ENCODE data around the gene S100A7A. TPM values are rescaled to one million over a fixed set of nuclear protein-coding genes. Genes with fewer than 3 reads are reported as not detected.

The S100A7A gene
- total RNA-seq, 1 experiment from 2014 or later: not detected

DNA sequence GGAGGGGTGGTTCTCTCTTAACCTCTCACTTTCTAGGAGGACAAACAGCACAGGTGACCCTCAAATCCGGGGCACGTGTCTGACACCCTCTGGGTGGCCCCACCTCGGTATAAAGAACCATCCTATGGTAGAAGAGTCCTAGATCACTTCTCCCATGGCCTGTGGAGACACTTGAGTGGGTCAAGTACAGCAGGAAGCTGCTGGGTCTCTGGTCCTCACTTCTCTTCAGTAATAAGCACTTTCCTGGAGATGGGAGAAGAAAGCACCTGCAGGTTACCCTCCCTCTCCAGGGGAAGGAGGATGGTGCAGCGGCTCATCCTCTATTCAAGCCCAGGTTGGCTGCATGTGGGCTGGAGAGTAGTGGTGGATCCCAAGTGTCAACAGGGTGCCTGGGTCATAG, 27.2 kb downstream of the S100A7A start:
- ChIA-PET POLR2A (interaction anchor here (0.7 kb wide), 1 partner anchor 45 kb away, joined by 5 read pairs; no protein-coding TSS in a partner anchor), CTCF (no interaction called here)
- Histone ChIP-seq H3K4me1 (ENCODE audit: control insufficient read depth, insufficient read depth, low read length) (peaks cover 5% of the 10 kb centered on the region; the same call in 1 of the 2 replicates), H3K9me3 (ENCODE audit: control insufficient read depth, insufficient read depth, low read depth, low read length) (no peaks in the 10 kb centered on the region), H3K4me3 (ENCODE audit: low read depth in 2 of 2, low read length in 2 of 2) (no peak overlapping the region), H3K27ac (ENCODE audit: low read length) (no peak overlapping the region), H3K27me3 (ENCODE audit: control insufficient read depth, insufficient read depth, low read length) (no peaks in the 10 kb centered on the region), H3K36me3 (ENCODE audit: control insufficient read depth, insufficient read depth, low read length) (no peaks in the 10 kb centered on the region)
- intact Hi-C loops (cut with micrococcal nuclease; ENCODE audit: unreplicated experiment): no loop called here
- in situ Hi-C loops (cut with HindIII; ENCODE audit: low pct_unique_long_range_greater_than_20kb, low sequenced_read_pairs): no loop called here
- ATAC-seq (no peak), DNase-seq (ENCODE audit: low read depth, low spot score) (no peak)
- TF ChIP-seq TCF7L2 (IDR thresholded peaks at IDR 0.05; ENCODE audit: low read depth, low read length) (no peak), POLR2AphosphoS5 (IDR thresholded peaks at IDR 0.05; ENCODE audit: low read depth, low read length) (no peak), SIN3A (IDR thresholded peaks at IDR 0.05; ENCODE audit: borderline replicate concordance, insufficient read depth, low read depth, low read length) (no peak)
- TF ChIP-seq, protein P1, sequence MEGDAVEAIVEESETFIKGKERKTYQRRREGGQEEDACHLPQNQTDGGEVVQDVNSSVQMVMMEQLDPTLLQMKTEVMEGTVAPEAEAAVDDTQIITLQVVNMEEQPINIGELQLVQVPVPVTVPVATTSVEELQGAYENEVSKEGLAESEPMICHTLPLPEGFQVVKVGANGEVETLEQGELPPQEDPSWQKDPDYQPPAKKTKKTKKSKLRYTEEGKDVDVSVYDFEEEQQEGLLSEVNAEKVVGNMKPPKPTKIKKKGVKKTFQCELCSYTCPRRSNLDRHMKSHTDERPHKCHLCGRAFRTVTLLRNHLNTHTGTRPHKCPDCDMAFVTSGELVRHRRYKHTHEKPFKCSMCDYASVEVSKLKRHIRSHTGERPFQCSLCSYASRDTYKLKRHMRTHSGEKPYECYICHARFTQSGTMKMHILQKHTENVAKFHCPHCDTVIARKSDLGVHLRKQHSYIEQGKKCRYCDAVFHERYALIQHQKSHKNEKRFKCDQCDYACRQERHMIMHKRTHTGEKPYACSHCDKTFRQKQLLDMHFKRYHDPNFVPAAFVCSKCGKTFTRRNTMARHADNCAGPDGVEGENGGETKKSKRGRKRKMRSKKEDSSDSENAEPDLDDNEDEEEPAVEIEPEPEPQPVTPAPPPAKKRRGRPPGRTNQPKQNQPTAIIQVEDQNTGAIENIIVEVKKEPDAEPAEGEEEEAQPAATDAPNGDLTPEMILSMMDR (IDR thresholded peaks at IDR 0.05): no peak
- no TSS peak for BruUV-seq (replicated peaks)

DNA sequence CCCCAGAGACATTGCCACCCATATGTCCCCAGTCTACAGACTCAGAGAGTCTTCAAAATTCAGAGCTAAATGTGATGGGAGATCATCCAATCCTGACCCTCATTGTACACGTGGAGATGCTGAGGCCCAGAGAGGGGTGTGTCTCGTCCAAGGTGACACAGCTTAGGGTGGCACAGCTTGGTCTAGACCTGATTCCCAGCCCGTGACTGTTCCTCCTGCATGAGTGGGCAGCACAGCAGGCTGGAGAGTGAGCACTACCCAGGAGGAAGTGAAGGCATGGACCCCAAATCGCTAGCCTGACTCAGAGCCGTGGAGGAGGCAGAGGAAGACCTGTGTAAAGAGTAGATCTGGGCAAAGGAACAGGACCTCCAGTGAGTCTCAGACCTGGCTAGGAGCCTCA, 27.8 kb downstream of the S100A7A start:
- Histone ChIP-seq H3K4me3 (ENCODE audit: low read depth in 2 of 2, low read length in 2 of 2) (no peak overlapping the region), H3K36me3 (ENCODE audit: control insufficient read depth, insufficient read depth, low read length) (no peaks in the 10 kb centered on the region), H3K27me3 (ENCODE audit: control insufficient read depth, insufficient read depth, low read length) (no peaks in the 10 kb centered on the region), H3K27ac (ENCODE audit: low read length) (no peak overlapping the region), H3K9me3 (ENCODE audit: control insufficient read depth, insufficient read depth, low read depth, low read length) (no peaks in the 10 kb centered on the region), H3K4me1 (ENCODE audit: control insufficient read depth, insufficient read depth, low read length) (peaks cover 5% of the 10 kb centered on the region; the same call in 1 of the 2 replicates)
- intact Hi-C loops (cut with micrococcal nuclease; ENCODE audit: unreplicated experiment): no loop called here
- in situ Hi-C loops (cut with HindIII; ENCODE audit: low pct_unique_long_range_greater_than_20kb, low sequenced_read_pairs): no loop called here
- ChIA-PET CTCF (no interaction called here), POLR2A (interaction anchor here (0.7 kb wide), 1 partner anchor 45 kb away, joined by 5 read pairs; no protein-coding TSS in a partner anchor)
- BruUV-seq (replicated peaks): no TSS peak
- no peak for DNase-seq (ENCODE audit: low read depth, low spot score)
- no peak for ATAC-seq
- TF ChIP-seq TCF7L2 (IDR thresholded peaks at IDR 0.05; ENCODE audit: low read depth, low read length): no peak
- TF ChIP-seq, protein P2, sequence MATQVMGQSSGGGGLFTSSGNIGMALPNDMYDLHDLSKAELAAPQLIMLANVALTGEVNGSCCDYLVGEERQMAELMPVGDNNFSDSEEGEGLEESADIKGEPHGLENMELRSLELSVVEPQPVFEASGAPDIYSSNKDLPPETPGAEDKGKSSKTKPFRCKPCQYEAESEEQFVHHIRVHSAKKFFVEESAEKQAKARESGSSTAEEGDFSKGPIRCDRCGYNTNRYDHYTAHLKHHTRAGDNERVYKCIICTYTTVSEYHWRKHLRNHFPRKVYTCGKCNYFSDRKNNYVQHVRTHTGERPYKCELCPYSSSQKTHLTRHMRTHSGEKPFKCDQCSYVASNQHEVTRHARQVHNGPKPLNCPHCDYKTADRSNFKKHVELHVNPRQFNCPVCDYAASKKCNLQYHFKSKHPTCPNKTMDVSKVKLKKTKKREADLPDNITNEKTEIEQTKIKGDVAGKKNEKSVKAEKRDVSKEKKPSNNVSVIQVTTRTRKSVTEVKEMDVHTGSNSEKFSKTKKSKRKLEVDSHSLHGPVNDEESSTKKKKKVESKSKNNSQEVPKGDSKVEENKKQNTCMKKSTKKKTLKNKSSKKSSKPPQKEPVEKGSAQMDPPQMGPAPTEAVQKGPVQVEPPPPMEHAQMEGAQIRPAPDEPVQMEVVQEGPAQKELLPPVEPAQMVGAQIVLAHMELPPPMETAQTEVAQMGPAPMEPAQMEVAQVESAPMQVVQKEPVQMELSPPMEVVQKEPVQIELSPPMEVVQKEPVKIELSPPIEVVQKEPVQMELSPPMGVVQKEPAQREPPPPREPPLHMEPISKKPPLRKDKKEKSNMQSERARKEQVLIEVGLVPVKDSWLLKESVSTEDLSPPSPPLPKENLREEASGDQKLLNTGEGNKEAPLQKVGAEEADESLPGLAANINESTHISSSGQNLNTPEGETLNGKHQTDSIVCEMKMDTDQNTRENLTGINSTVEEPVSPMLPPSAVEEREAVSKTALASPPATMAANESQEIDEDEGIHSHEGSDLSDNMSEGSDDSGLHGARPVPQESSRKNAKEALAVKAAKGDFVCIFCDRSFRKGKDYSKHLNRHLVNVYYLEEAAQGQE (IDR thresholded peaks at IDR 0.05; ENCODE audit: insufficient read depth in 1 of 2, low read depth in 2 of 2, low read length in 1 of 2): no peak
- no peak for TF ChIP-seq SIN3A (IDR thresholded peaks at IDR 0.05; ENCODE audit: borderline replicate concordance, insufficient read depth, low read depth, low read length)
- no peak for TF ChIP-seq POLR2AphosphoS5 (IDR thresholded peaks at IDR 0.05; ENCODE audit: low read depth, low read length)
- TF ChIP-seq, protein P1 (IDR thresholded peaks at IDR 0.05): no peak

All from Panc1 (cell line).